Erythroblast (primary cell): ENCODE data around the gene CD2BP2.

Experiments used
- GATA1 ChIP-seq: IDR thresholded peaks from 2 replicates; pipeline ENCODE4 v1.6.1; 2011; ENCODE audit warnings: low read depth, mild to moderate bottlenecking, control low read depth, low read length, moderate library complexity
- POLR2A ChIP-seq: IDR thresholded peaks from 2 replicates; pipeline ENCODE4 v1.6.1; 2011; ENCODE audit warnings: mild to moderate bottlenecking, low read length

DNA sequence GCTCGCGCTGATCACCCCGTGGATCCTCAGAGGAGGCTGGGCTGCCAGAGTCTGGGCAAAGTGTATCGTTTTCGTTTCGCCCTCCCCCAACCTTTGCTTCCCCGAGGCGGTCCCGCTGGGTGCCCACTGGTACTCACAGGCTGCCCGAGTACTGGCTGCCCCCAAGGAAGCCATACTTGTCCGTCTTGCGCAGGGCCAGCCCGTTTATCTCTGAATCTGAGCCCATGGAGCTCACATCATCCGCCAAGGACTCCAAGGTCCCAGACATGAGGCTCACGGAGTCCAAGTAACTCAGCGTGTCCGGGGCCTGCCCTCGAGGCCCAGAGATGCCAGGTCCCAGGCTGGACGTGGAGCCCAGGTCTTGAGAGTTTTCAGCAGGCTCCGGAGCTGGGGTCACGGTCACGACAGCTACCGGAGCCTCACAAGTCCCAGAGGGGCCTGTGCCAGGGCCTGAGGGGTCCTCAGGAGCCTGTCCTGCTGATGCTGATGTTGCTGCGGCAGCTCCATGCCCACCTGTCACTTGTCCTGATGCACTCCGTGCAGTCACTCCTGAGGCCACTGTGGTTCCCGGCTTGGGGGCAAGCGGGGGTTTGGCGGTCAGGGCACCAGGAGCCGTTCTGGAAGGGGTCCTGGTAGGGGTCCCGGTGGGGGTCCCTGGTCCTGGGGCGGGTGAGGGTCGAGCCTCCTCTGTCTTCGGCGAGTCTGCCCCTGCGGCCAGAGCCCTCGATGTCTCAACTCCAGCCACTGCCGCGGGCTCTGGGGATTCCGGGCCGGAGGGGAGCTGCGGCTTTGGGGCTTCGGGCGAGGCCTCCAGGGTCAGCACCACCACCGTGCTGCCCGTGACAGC, 14.2 kb upstream of the CD2BP2 start:
- no peak for TF ChIP-seq POLR2A
- no peak for TF ChIP-seq GATA1
